GM12878 (cell line): ENCODE results near the gene RFXANK. TPM values are rescaled to one million over a fixed set of nuclear protein-coding genes. Genes with fewer than 3 reads are reported as not detected.

Experiments used
- polyA plus RNA-seq, 11 experiments: library from polyadenylated mRNA; depleted of rRNA in 4 of 11; unstranded in 6 of 11; stranded (reverse) in 5 of 11; fragments of >200 nt; fragmentation: Nextera tagmentation in 4 of 11; fragmentation: Illumina TruSeq in 1 of 11; extraction: Ambion mirVana in 4 of 11; extraction: Trizol in 1 of 11; gene quantifications; 1 replicate in 1 of 11; 2 replicates in 10 of 11; pipeline versions ENCODE4 v1.2.1 to v1.2.3, GENCODE V29; 2011 to 2016; ENCODE audit warnings: inconsistent platforms in 2 of 11, missing spikeins in 2 of 11, low read depth in 1 of 11
- small RNA-seq: library from RNA; depleted of rRNA; stranded (forward); fragments of <200 nt; gene quantifications from one replicate; pipeline ENCODE3, GENCODE V24; 2014
- total RNA-seq, 4 experiments: library from RNA; depleted of rRNA in 3 of 4; stranded (reverse); fragments of >200 nt in 3 of 4; fragmentation: Illumina TruSeq in 1 of 4; extraction: Trizol in 1 of 4; gene quantifications; 2 replicates each; pipeline versions ENCODE4 v1.2.1 to v1.2.3, GENCODE V29; 2013 to 2021

The RFXANK gene
- total and polyA plus RNA-seq, 10 of the 15 experiments (the other 5 are each of a cell fraction or from before 2014, with no cell fraction given) = 70.8 to 125 (median 95.7) TPM

Small RNA genes lying within 50 kb of the gene (small RNA-seq; reads per million reads assigned to genes)
- gene RNU6-1028P = not detected

Other genes with a start within 250 kb of the RFXANK start
Only the 7 nearest of the 12 such genes appear.
- gene TMEM161A, start 53.8 kb upstream of the RFXANK start, total RNA-seq (2014; rRNA removed) = 27.6 and 32.1 TPM in 2 replicates
- gene TMEM161A, start 53.8 kb upstream of the RFXANK start, total RNA-seq (2014; rRNA removed; fragmentation: Illumina TruSeq; extraction: Trizol) = 8.4 and 9.1 TPM in 2 replicates
- gene TMEM161A, start 53.8 kb upstream of the RFXANK start, total RNA-seq (2021) = 27.7 and 28.3 TPM in 2 replicates
- gene TMEM161A, start 53.8 kb upstream of the RFXANK start, polyA plus RNA-seq (2011; rRNA removed) = 5.7 and 16.4 TPM in 2 replicates
- 0.79 and 7.3 TPM in 2 replicates for gene TMEM161A, start 53.8 kb upstream of the RFXANK start, polyA plus RNA-seq (2014; fragmentation: Illumina TruSeq; extraction: Trizol)
- gene TMEM161A, start 53.8 kb upstream of the RFXANK start, polyA plus RNA-seq (2014; fragmentation: Nextera tagmentation; extraction: Ambion mirVana) = 1 to 10 TPM; 1.1 to 2.0 TPM
- 37.1 and 43.9 TPM in 2 replicates for gene TMEM161A, start 53.8 kb upstream of the RFXANK start, polyA plus RNA-seq (2014; rRNA removed)
- 10 to 100 TPM; 21.6 to 24.6 TPM for gene TMEM161A, start 53.8 kb upstream of the RFXANK start, polyA plus RNA-seq (2016; fragmentation: Nextera tagmentation; extraction: Ambion mirVana)
- gene MEF2B, start 22.0 kb upstream of the RFXANK start, total RNA-seq (2014; rRNA removed) = 13.6 and 17.9 TPM in 2 replicates
- gene MEF2B, start 22.0 kb upstream of the RFXANK start, total RNA-seq (2014; rRNA removed; fragmentation: Illumina TruSeq; extraction: Trizol) = 6.4 and 7.6 TPM in 2 replicates
- 33.0 and 36.6 TPM in 2 replicates for gene MEF2B, start 22.0 kb upstream of the RFXANK start, total RNA-seq (2021)
- gene MEF2B, start 22.0 kb upstream of the RFXANK start, polyA plus RNA-seq (2011; rRNA removed) = 0.69 and 1.8 TPM in 2 replicates
- 4.2 and 10.0 TPM in 2 replicates for gene MEF2B, start 22.0 kb upstream of the RFXANK start, polyA plus RNA-seq (2014; fragmentation: Illumina TruSeq; extraction: Trizol)
- gene MEF2B, start 22.0 kb upstream of the RFXANK start, polyA plus RNA-seq (2014; fragmentation: Nextera tagmentation; extraction: Ambion mirVana) = under 1 TPM; 0.09 to 0.21 TPM
- 22.7 and 33.8 TPM in 2 replicates for gene MEF2B, start 22.0 kb upstream of the RFXANK start, polyA plus RNA-seq (2014; rRNA removed)
- gene MEF2B, start 22.0 kb upstream of the RFXANK start, polyA plus RNA-seq (2016; fragmentation: Nextera tagmentation; extraction: Ambion mirVana) = 10 to 100 TPM in 1 of 2 experiments, 1 to 10 TPM in 1; 7.8 to 11.3 TPM
- gene BORCS8, start 106 bp upstream of the RFXANK start, total RNA-seq (2014; rRNA removed) = 31.1 and 33.5 TPM in 2 replicates
- gene BORCS8, start 106 bp upstream of the RFXANK start, total RNA-seq (2014; rRNA removed; fragmentation: Illumina TruSeq; extraction: Trizol) = 14.9 TPM in 2 replicates
- 25.8 and 27.1 TPM in 2 replicates for gene BORCS8, start 106 bp upstream of the RFXANK start, total RNA-seq (2021)
- gene BORCS8, start 106 bp upstream of the RFXANK start, polyA plus RNA-seq (2011; rRNA removed) = 5.3 and 13.7 TPM in 2 replicates
- 8.6 and 19.6 TPM in 2 replicates for gene BORCS8, start 106 bp upstream of the RFXANK start, polyA plus RNA-seq (2014; fragmentation: Illumina TruSeq; extraction: Trizol)
- 1 to 10 TPM; 3.7 to 6.0 TPM for gene BORCS8, start 106 bp upstream of the RFXANK start, polyA plus RNA-seq (2014; fragmentation: Nextera tagmentation; extraction: Ambion mirVana)
- 30.8 and 31.5 TPM in 2 replicates for gene BORCS8, start 106 bp upstream of the RFXANK start, polyA plus RNA-seq (2014; rRNA removed)
- gene BORCS8, start 106 bp upstream of the RFXANK start, polyA plus RNA-seq (2016; fragmentation: Nextera tagmentation; extraction: Ambion mirVana) = 10 to 100 TPM; 39.0 to 40.3 TPM
- 22.4 and 23.9 TPM in 2 replicates for gene NR2C2AP, start 11.2 kb downstream of the RFXANK start, total RNA-seq (2014; rRNA removed)
- 19.7 and 22.5 TPM in 2 replicates for gene NR2C2AP, start 11.2 kb downstream of the RFXANK start, total RNA-seq (2014; rRNA removed; fragmentation: Illumina TruSeq; extraction: Trizol)
- gene NR2C2AP, start 11.2 kb downstream of the RFXANK start, total RNA-seq (2021) = 27.8 and 28.5 TPM in 2 replicates
- gene NR2C2AP, start 11.2 kb downstream of the RFXANK start, polyA plus RNA-seq (2011; rRNA removed) = 13.0 and 22.0 TPM in 2 replicates
- gene NR2C2AP, start 11.2 kb downstream of the RFXANK start, polyA plus RNA-seq (2014; fragmentation: Illumina TruSeq; extraction: Trizol) = 13.6 and 21.5 TPM in 2 replicates
- 10 to 100 TPM; 43.3 to 44.8 TPM for gene NR2C2AP, start 11.2 kb downstream of the RFXANK start, polyA plus RNA-seq (2014; fragmentation: Nextera tagmentation; extraction: Ambion mirVana)
- gene NR2C2AP, start 11.2 kb downstream of the RFXANK start, polyA plus RNA-seq (2014; rRNA removed) = 31.0 and 33.7 TPM in 2 replicates
- 10 to 100 TPM; 28.4 to 29.0 TPM for gene NR2C2AP, start 11.2 kb downstream of the RFXANK start, polyA plus RNA-seq (2016; fragmentation: Nextera tagmentation; extraction: Ambion mirVana)
- gene NCAN, start 19.7 kb downstream of the RFXANK start, total RNA-seq (2014; rRNA removed) = 0.11 and 0.34 TPM in 2 replicates
- gene NCAN, start 19.7 kb downstream of the RFXANK start, total RNA-seq (2014; rRNA removed; fragmentation: Illumina TruSeq; extraction: Trizol) = 0.09 and 0.14 TPM in 2 replicates
- 0.10 and 0.16 TPM in 2 replicates for gene NCAN, start 19.7 kb downstream of the RFXANK start, total RNA-seq (2021)
- gene NCAN, start 19.7 kb downstream of the RFXANK start, polyA plus RNA-seq (2011; rRNA removed) = 0.12 and 0.13 TPM in 2 replicates
- 0.26 TPM in 1 of 2 replicates, not detected in the other for gene NCAN, start 19.7 kb downstream of the RFXANK start, polyA plus RNA-seq (2014; fragmentation: Illumina TruSeq; extraction: Trizol)
- gene NCAN, start 19.7 kb downstream of the RFXANK start, polyA plus RNA-seq (2014; fragmentation: Nextera tagmentation; extraction: Ambion mirVana) = under 1 TPM in 1 of 2 experiments, not detected in 1; 0.02 TPM
- gene NCAN, start 19.7 kb downstream of the RFXANK start, polyA plus RNA-seq (2014; rRNA removed) = 0.19 and 0.51 TPM in 2 replicates
- under 1 TPM; 0.12 to 0.20 TPM for gene NCAN, start 19.7 kb downstream of the RFXANK start, polyA plus RNA-seq (2016; fragmentation: Nextera tagmentation; extraction: Ambion mirVana)
- gene TM6SF2, start 81.0 kb downstream of the RFXANK start, total RNA-seq (2014; rRNA removed) = 0.34 TPM in 1 of 2 replicates, not detected in the other
- not detected in 2 replicates for gene TM6SF2, start 81.0 kb downstream of the RFXANK start, total RNA-seq (2014; rRNA removed; fragmentation: Illumina TruSeq; extraction: Trizol)
- gene TM6SF2, start 81.0 kb downstream of the RFXANK start, total RNA-seq (2021) = not detected in 2 replicates
- not detected in 2 replicates for gene TM6SF2, start 81.0 kb downstream of the RFXANK start, polyA plus RNA-seq (2011; rRNA removed)
- gene TM6SF2, start 81.0 kb downstream of the RFXANK start, polyA plus RNA-seq (2014; fragmentation: Illumina TruSeq; extraction: Trizol) = not detected in 2 replicates
- gene TM6SF2, start 81.0 kb downstream of the RFXANK start, polyA plus RNA-seq (2014; fragmentation: Nextera tagmentation; extraction: Ambion mirVana) = not detected
- not detected in 2 replicates for gene TM6SF2, start 81.0 kb downstream of the RFXANK start, polyA plus RNA-seq (2014; rRNA removed)
- not detected for gene TM6SF2, start 81.0 kb downstream of the RFXANK start, polyA plus RNA-seq (2016; fragmentation: Nextera tagmentation; extraction: Ambion mirVana)
- gene SUGP1, start 128.3 kb downstream of the RFXANK start, total RNA-seq (2014; rRNA removed) = 28.5 and 38.4 TPM in 2 replicates
- gene SUGP1, start 128.3 kb downstream of the RFXANK start, total RNA-seq (2014; rRNA removed; fragmentation: Illumina TruSeq; extraction: Trizol) = 27.9 and 28.8 TPM in 2 replicates
- 53.9 and 62.4 TPM in 2 replicates for gene SUGP1, start 128.3 kb downstream of the RFXANK start, total RNA-seq (2021)
- gene SUGP1, start 128.3 kb downstream of the RFXANK start, polyA plus RNA-seq (2011; rRNA removed) = 28.4 and 38.4 TPM in 2 replicates
- 19.8 and 37.7 TPM in 2 replicates for gene SUGP1, start 128.3 kb downstream of the RFXANK start, polyA plus RNA-seq (2014; fragmentation: Illumina TruSeq; extraction: Trizol)
- 1 to 10 TPM; 1.6 to 3.6 TPM for gene SUGP1, start 128.3 kb downstream of the RFXANK start, polyA plus RNA-seq (2014; fragmentation: Nextera tagmentation; extraction: Ambion mirVana)
- 51.4 and 55.6 TPM in 2 replicates for gene SUGP1, start 128.3 kb downstream of the RFXANK start, polyA plus RNA-seq (2014; rRNA removed)
- gene SUGP1, start 128.3 kb downstream of the RFXANK start, polyA plus RNA-seq (2016; fragmentation: Nextera tagmentation; extraction: Ambion mirVana) = 10 to 100 TPM; 64.8 to 70.2 TPM